HG02970 (cell line): ENCODE results near the gene DCT.

Experiments used
- ATAC-seq: cut with Tn5 transposase; IDR thresholded peaks from one replicate; pipeline ENCODE4 v1.9.1; 2021; ENCODE audit warnings: mild to moderate bottlenecking, moderate library complexity, moderate number of reproducible peaks; ENCODE audit not compliant: unreplicated experiment, low FRiP score

The DCT gene

GRCh38 chr13:94408314-94409036 is 71.0 kb downstream of the DCT start:
- no peak for ATAC-seq

DNA sequence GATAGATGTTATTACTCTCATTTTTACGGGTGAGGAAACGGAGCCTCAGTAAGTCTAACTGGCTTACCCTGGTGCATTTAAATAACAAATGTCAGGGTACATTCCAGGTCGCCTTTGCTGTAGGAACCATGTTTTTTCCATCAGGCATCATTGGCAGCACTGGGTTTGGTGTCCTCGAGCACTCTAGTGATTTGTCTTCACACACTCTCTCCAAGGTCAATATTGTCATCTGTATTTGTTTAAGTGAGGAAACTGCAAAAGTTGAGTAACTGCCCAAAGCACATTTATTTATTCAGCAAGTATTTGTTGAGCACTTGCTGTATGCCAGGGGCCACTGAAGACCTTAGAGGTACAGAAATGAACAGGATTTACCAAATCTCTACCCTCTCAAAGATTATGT is 78.6 kb downstream of the DCT start:
- no peak for ATAC-seq

- ATAC-seq: no peak
Measured at GRCh38 chr13:94399812-94400211, 79.7 kb downstream of the DCT start.

DNA sequence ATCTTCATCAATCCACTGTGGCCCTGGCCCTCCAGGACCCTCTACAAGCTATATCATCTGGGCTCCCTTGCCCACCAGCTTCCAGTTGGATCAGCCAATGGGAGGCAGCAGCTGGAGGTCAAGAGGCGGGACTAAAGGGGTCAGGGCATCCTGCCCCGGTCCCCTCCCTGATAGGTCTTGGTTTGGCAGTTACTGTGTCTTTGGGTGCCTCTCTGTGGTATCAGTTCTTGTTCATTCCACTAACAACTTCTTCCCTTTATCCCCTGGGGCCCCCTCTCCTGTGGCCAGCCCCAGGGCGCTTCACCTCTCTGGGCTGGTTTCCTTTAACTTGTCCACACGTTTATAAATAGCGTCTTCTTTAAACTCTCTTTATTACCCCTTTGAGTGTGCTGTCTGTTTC is 83.6 kb downstream of the DCT start:
- no peak for ATAC-seq

DNA sequence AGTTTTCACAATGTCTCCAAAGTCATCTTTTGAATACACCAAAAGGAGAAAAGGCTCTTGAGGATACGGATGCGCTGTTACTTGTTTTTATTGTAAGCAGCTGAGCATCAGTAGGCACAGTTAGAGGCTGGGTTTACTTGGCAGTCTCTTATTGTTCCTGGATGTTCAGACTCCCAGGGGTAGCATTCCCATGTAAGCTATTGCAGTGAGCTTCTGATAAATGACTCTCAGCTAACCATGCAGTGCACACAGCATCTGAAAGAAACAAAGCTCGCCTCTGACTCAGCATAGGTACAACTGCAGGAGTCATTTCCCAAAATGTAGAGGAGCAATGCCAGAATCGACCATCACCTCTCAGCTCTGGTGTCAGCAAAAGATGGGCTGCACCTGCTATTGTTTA is 84.8 kb downstream of the DCT start:
- no peak for ATAC-seq

DNA sequence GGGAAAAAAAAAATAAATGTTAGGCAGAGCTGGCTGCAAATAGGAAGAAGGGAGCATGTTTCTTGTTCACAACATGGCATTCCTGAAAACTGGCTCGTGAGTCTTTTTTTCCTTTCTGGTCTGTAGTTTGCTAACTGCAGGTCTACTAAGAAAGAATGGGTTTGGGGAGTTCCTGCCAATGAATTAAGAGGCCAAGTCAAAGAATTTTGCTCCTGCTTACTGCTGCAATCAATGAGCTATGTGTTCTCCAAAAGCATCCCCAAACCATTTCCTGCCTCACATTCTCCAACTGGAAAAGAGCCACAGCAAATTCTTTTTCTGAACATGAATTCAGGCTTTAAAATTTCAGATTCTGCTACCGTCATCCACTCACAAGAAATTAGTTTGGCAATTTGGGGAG is 88.6 kb downstream of the DCT start:
- no peak for ATAC-seq

DNA sequence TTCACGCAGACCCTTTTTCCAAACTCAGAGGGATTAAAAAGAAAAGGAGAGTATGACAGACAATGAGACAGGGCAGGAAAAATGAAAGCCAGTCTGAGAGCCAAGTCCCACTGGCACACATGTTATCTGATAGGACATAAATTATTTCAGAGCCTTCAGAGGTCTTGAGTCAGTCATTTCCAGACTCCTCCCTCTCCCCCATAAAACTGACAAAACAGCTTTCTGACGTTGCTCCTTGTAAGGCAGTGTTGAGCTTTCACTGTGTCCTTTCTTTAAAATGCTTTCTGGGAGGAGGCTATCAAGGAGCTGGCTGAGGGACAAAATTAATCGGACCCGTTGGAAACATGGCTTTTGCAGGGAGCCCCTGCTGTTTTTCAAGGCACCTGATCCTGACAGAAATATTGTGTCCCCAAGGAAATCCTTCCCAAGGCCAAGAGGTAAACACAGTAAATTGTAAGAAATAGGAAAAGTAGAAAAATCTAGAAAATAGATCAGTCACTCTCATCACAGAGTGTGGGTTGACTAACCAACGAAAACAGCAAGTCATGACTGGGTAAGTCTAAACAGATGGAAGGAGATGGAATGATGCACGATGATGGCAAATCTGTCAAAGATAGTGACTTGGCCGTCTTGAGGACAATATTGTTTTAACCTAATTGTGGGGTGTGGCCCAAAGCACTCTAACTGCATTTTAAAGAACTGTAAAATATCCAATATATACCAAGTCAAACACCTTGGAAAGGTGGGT is 89.7 kb downstream of the DCT start:
- ATAC-seq: no peak

DNA sequence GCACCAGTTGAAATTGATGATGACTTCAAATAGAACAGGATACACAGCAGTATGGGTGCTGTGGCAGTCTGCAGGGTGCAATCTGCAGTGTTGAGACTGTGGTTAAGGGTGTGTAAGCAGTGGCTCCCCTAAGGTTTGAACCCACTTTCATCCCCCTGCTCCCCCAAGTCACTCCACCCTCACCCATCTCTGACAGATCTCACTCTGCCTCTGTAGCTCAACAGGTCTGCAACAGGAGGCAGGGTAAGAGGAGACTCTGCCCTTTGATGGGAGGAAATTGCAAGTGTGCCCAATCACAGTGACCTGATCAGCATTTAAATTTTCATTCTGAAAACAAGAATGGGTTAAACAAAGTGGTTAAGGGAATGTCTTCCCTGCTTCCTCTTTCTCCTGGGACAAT is 92.4 kb downstream of the DCT start:
- no peak for ATAC-seq
